Gastrocnemius medialis (tissue), 4 donors: Measurements from ENCODE around the gene MAN1C1.

ENCODE experiments used
- POLR2A ChIP-seq, 2 donors: fragments of 450-650 bp; IDR thresholded peaks; one replicate each; pipeline ENCODE4 v1.6.1; 2017; ENCODE audit warnings: antibody characterized with exemption in 2 of 2, mild to moderate bottlenecking in 2 of 2, moderate library complexity in 2 of 2
- TF ChIP-seq, protein P1 (sequence below), 5 experiments: fragments of 450-650 bp in 3 of 5; fragments of 200-600 bp in 2 of 5; sonication (generic) in 2 of 5; IDR thresholded peaks in 4 of 5; conservative IDR thresholded peaks in 1 of 5; 1 replicate in 4 of 5; 2 replicates in 1 of 5; pipeline ENCODE4 v1.5.1; 2016 to 2019; ENCODE audit warnings: antibody characterized with exemption in 5 of 5, mild to moderate bottlenecking in 3 of 5, moderate library complexity in 3 of 5

DNA sequence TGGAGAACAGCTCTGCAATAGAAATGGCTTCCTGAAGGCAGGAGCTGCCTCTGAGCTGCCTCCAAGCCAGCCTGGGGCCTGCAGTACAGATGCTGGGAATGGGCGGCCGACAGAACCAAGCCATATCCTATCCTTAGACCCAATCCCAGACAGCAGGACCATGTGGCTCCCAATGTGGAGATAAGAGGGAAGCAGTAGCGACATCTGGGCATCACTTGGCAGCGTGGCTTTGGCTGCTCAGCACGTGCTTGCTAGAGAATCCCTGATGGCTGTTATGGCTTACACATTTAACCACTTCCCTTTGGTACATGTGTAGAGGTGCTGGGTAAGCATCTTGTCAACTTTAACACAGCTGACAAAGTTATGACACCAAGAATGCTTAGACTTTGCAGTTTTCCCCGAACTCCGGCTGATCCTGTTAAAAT, 87.7 kb downstream of the MAN1C1 start:
- TF ChIP-seq POLR2A (IDR thresholded peaks at IDR 0.05) = no peak
- TF ChIP-seq, protein P1, sequence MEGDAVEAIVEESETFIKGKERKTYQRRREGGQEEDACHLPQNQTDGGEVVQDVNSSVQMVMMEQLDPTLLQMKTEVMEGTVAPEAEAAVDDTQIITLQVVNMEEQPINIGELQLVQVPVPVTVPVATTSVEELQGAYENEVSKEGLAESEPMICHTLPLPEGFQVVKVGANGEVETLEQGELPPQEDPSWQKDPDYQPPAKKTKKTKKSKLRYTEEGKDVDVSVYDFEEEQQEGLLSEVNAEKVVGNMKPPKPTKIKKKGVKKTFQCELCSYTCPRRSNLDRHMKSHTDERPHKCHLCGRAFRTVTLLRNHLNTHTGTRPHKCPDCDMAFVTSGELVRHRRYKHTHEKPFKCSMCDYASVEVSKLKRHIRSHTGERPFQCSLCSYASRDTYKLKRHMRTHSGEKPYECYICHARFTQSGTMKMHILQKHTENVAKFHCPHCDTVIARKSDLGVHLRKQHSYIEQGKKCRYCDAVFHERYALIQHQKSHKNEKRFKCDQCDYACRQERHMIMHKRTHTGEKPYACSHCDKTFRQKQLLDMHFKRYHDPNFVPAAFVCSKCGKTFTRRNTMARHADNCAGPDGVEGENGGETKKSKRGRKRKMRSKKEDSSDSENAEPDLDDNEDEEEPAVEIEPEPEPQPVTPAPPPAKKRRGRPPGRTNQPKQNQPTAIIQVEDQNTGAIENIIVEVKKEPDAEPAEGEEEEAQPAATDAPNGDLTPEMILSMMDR (IDR thresholded peaks at IDR 0.05 in 4 of 5, conservative IDR thresholded peaks at IDR 0.05 in 1 of 5) = no peak
